ENCODE results near the gene SLC16A8. TPM values are rescaled to one million over a fixed set of nuclear protein-coding genes. Genes with fewer than 3 reads are reported as not detected.

The SLC16A8 gene
- total RNA-seq, 1 experiment from 2014 or later: not detected

DNA sequence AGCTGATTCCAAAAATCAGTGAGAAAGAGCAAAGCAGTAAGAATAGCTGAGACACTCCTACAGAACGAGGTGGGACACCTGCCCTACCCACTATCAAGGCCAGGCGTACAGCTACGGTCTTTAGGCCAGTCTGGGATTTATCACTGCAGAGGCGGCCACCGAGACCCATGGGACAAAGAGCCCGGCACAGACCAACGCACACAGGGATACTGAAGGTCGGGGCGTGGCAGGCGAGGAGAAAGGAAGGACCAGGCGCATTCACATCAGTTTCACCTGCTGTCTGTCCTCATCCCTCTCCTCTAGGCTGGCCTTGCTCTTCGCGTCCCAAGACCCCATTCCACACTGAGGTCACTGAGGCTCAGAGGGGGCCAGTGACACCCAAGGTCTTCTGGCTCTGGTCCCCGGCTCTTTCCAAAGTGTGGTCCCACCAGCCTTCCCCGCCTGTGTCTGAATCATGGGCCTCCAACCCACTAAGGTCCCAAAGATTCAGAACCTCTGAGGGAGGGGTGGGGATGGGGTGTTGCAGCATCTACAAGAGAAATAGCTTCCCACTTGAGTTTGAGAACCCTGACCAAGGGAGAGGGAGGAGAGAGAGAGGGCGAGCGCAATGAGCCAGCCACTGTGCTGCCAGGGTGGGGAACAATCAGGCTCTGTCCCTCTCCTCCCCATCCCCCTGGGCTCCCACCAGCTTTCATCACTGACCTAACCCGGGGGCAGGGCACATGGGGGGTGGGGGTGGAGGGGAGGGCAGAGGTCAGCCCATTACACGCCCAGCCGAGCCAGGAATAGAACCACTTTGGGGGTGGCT lies 34.0 kb downstream of the SLC16A8 start:
- H3K27me3 ChIP-seq (ENCODE audit: insufficient read depth, low read length): no peaks in the 10 kb centered on the region
- RAD21 ChIA-PET (ENCODE audit: low non-redundant PET in 1 of 2, low total read pairs in 2 of 2, uncharacterized antibody in 2 of 2, unreplicated experiment in 2 of 2): interaction anchor here in 1 of 2 experiments (0.5 kb wide), 1 partner anchor 145 kb away, joined by 3 read pairs; no protein-coding TSS in a partner anchor
- intact Hi-C loops (cut with micrococcal nuclease): loop anchor here (5.0 kb wide), 2 partner anchors 52 to 1067 kb away; no protein-coding TSS in a partner anchor
- H3K9me2 ChIP-seq (ENCODE audit: insufficient read depth): no peaks in the 10 kb centered on the region
- CTCF ChIA-PET: no interaction called here
- ATAC-seq (no peak), DNase-seq (ENCODE audit: low read depth, low spot score) (no peak)
- H3K4me2 ChIP-seq (ENCODE audit: low read length): no peak overlapping the region
- H3K79me2 ChIP-seq (ENCODE audit: insufficient read depth, low read length): no peaks in the 10 kb centered on the region
- H3K36me3 ChIP-seq (ENCODE audit: control insufficient read depth in 1 of 2, insufficient read depth in 2 of 2, low read length in 2 of 2): no peaks in the 10 kb centered on the region
- H3K9me3 ChIP-seq (ENCODE audit: control insufficient read depth in 1 of 2, insufficient read depth in 1 of 2, low read depth in 1 of 2, low read length in 2 of 2): no peaks in the 10 kb centered on the region
- no peak overlapping the region for H3K4me3 ChIP-seq (replicated peaks in 1 of 2; ENCODE audit: low read depth in 1 of 2, low read length in 2 of 2)
- peaks cover 0 to 10% of the 10 kb centered on the region in 2 experiments; a peak in 2 of 4 replicates for H3K4me1 ChIP-seq (ENCODE audit: control insufficient read depth in 1 of 2, insufficient read depth in 2 of 2, low read length in 2 of 2)
- POLR2A ChIA-PET: no interaction called here
- no peak overlapping the region for H3K9ac ChIP-seq (ENCODE audit: low read length)
- H4K20me1 ChIP-seq (ENCODE audit: insufficient read depth): no peaks in the 10 kb centered on the region
- no TSS peak for BruUV-seq (replicated peaks)
- TF ChIP-seq, protein P1, sequence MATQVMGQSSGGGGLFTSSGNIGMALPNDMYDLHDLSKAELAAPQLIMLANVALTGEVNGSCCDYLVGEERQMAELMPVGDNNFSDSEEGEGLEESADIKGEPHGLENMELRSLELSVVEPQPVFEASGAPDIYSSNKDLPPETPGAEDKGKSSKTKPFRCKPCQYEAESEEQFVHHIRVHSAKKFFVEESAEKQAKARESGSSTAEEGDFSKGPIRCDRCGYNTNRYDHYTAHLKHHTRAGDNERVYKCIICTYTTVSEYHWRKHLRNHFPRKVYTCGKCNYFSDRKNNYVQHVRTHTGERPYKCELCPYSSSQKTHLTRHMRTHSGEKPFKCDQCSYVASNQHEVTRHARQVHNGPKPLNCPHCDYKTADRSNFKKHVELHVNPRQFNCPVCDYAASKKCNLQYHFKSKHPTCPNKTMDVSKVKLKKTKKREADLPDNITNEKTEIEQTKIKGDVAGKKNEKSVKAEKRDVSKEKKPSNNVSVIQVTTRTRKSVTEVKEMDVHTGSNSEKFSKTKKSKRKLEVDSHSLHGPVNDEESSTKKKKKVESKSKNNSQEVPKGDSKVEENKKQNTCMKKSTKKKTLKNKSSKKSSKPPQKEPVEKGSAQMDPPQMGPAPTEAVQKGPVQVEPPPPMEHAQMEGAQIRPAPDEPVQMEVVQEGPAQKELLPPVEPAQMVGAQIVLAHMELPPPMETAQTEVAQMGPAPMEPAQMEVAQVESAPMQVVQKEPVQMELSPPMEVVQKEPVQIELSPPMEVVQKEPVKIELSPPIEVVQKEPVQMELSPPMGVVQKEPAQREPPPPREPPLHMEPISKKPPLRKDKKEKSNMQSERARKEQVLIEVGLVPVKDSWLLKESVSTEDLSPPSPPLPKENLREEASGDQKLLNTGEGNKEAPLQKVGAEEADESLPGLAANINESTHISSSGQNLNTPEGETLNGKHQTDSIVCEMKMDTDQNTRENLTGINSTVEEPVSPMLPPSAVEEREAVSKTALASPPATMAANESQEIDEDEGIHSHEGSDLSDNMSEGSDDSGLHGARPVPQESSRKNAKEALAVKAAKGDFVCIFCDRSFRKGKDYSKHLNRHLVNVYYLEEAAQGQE (IDR thresholded peaks at IDR 0.05; ENCODE audit: low read depth): no peak
- no peak for TF ChIP-seq SP1 (IDR thresholded peaks at IDR 0.05; ENCODE audit: low read depth)
- no peak for TF ChIP-seq TCF7L2 (IDR thresholded peaks at IDR 0.05; ENCODE audit: borderline replicate concordance, extremely low read depth, insufficient read depth, insufficient read length)
- TF ChIP-seq, protein P2, sequence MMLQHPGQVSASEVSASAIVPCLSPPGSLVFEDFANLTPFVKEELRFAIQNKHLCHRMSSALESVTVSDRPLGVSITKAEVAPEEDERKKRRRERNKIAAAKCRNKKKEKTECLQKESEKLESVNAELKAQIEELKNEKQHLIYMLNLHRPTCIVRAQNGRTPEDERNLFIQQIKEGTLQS (IDR thresholded peaks at IDR 0.05): no peak
- TF ChIP-seq POLR2AphosphoS5 (IDR thresholded peaks at IDR 0.05; ENCODE audit: low read depth, low read length): no peak
- TF ChIP-seq SIN3A (IDR thresholded peaks at IDR 0.05; ENCODE audit: low read depth): no peak
- TF ChIP-seq SRF (IDR thresholded peaks at IDR 0.05; ENCODE audit: low read depth): no peak
- no peak for TF ChIP-seq ZNF274 (IDR thresholded peaks at IDR 0.05; ENCODE audit: low read depth, low read length)
- TF ChIP-seq YY1 (IDR thresholded peaks at IDR 0.05; ENCODE audit: extremely low read depth, insufficient replicate concordance, low read depth, low read length): no peak
- TF ChIP-seq JUND (IDR thresholded peaks at IDR 0.05): no peak
- TF ChIP-seq CTCF (IDR thresholded peaks at IDR 0.05 in 2 of 3, conservative IDR thresholded peaks at IDR 0.05 in 1 of 3; ENCODE audit: borderline replicate concordance in 1 of 3, insufficient read depth in 1 of 3, low read depth in 2 of 3, low read length in 2 of 3): no peak
- no peak for TF ChIP-seq POLR2A (IDR thresholded peaks at IDR 0.05; ENCODE audit: borderline replicate concordance, extremely low read depth, insufficient read depth, insufficient read length)
- TF ChIP-seq EGR1 (IDR thresholded peaks at IDR 0.05; ENCODE audit: low read depth): no peak
- TF ChIP-seq ZBTB33 (IDR thresholded peaks at IDR 0.05; ENCODE audit: extremely low read depth, insufficient replicate concordance, low read length): no peak
- TF ChIP-seq CBX3 (IDR thresholded peaks at IDR 0.05; ENCODE audit: low read depth): no peak
- no peak for TF ChIP-seq EZH2phosphoT487 (IDR thresholded peaks at IDR 0.05; ENCODE audit: borderline replicate concordance)
- TF ChIP-seq EZH2 (IDR thresholded peaks at IDR 0.05): no peak
- no peak overlapping the region for H2AFZ ChIP-seq (ENCODE audit: low read depth, low read length, poor library complexity, severe bottlenecking)
- H3K27ac ChIP-seq (ENCODE audit: low read depth, low read length): no peak overlapping the region

Data from HCT116 (cell line).